Natural killer cell (primary cell): ENCODE data around the gene PLCB4. TPM values are rescaled to one million over a fixed set of nuclear protein-coding genes. Genes with fewer than 3 reads are reported as not detected.

Experiments used
- ATAC-seq, 3 donors: fragments of 150-1000 bp in 2 of 3; fragments of 200-7000 bp in 1 of 3; cut with Tn5 transposase; 1 replicate in 1 of 3; 2 replicates in 2 of 3; pipeline ENCODE4 v1.10.0; 2021; ENCODE audit warnings: mild to moderate bottlenecking in 2 of 3, moderate library complexity in 2 of 3
- DNase-seq, 2 donors: peaks; one replicate each; pipeline versions ENCODE4 v3.0.0 to v3.0.0-alpha.2; 2013 to 2021; ENCODE audit warnings: mixed read lengths in 1 of 2
- H3K27ac ChIP-seq: one replicate; pipeline ENCODE4 v1.5.1; 2013; ENCODE audit warnings: mild to moderate bottlenecking, low read length
- H3K27me3 ChIP-seq: one replicate; pipeline ENCODE4 v1.6.1; 2013; ENCODE audit warnings: low read length; ENCODE audit not compliant: control insufficient read depth, insufficient read depth
- H3K36me3 ChIP-seq: one replicate; pipeline ENCODE4 v1.6.1; 2013; ENCODE audit warnings: low read length; ENCODE audit not compliant: control insufficient read depth, insufficient read depth
- H3K4me1 ChIP-seq: one replicate; pipeline ENCODE4 v1.6.1; 2013; ENCODE audit warnings: low read length; ENCODE audit not compliant: control insufficient read depth, insufficient read depth
- H3K4me3 ChIP-seq: one replicate; pipeline ENCODE4 v1.5.1; 2013; ENCODE audit warnings: low read length
- H3K9me3 ChIP-seq: one replicate; pipeline ENCODE4 v1.6.1; 2013; ENCODE audit warnings: low read length; ENCODE audit not compliant: control insufficient read depth, insufficient read depth
- H3K27ac Mint-ChIP-seq, 2 donors: one replicate each; pipeline ENCODE4 v1.8.0; 2022; ENCODE audit warnings: mild to moderate bottlenecking in 2 of 2, mixed read lengths in 2 of 2, moderate library complexity in 1 of 2
- H3K27me3 Mint-ChIP-seq, 2 donors: one replicate each; pipeline ENCODE4 v1.8.0; 2022; ENCODE audit warnings: low read depth in 2 of 2, mixed read lengths in 2 of 2
- H3K36me3 Mint-ChIP-seq: one replicate; pipeline ENCODE4 v1.8.0; 2022; ENCODE audit warnings: mixed read lengths
- H3K4me1 Mint-ChIP-seq, 2 donors: one replicate each; pipeline ENCODE4 v1.8.0; 2022; ENCODE audit warnings: mixed read lengths in 2 of 2
- H3K4me3 Mint-ChIP-seq: one replicate; pipeline ENCODE4 v1.8.0; 2022; ENCODE audit warnings: mild to moderate bottlenecking, moderate library complexity, mixed read lengths
- H3K9me3 Mint-ChIP-seq, 2 donors: one replicate each; pipeline ENCODE4 v1.8.0; 2022; ENCODE audit warnings: mixed read lengths in 2 of 2
- WGBS: methylation state at CpG from one replicate; pipeline ENCODE4 v1.1.7; 2013; ENCODE audit warnings: missing lambda C conversion rate; ENCODE audit not compliant: insufficient coverage; 5-methylcytosine and 5-hydroxymethylcytosine counted together
- intact Hi-C: fragments of 100-400 bp; cut with micrococcal nuclease; formaldehyde crosslinking; loops from one replicate; pipeline ENCODE4 v1.14.2; 2022
- total RNA-seq, 4 donors: library from RNA; stranded (reverse); fragments of 120-200 nt in 1 of 4; gene quantifications; one replicate each; pipeline versions ENCODE4 v1.2.3 to v1.2.4, GENCODE V29; 2013 to 2022
- TF ChIP-seq, protein P1 (sequence below): fragments of 200-600 bp; IDR thresholded peaks from one replicate; pipeline ENCODE4 v1.8.0; 2022; ENCODE audit warnings: antibody characterized with exemption

PLCB4 gene
- total RNA-seq, 3 donors from 2014 or later (not counting 1 experiment from before 2014, with no cell fraction given) = 0.05 to 0.40 TPM; not detected in 1

GRCh38 chr20:9180481-9181257 is 111.8 kb downstream of the PLCB4 start:
- Histone ChIP-seq H3K4me3 (no peak overlapping the region), H3K4me1 (no peaks in the 10 kb centered on the region), H3K36me3 (no peaks in the 10 kb centered on the region), H3K27me3 (no peaks in the 10 kb centered on the region), H3K9me3 (no peaks in the 10 kb centered on the region), H3K27ac (no peak overlapping the region)
- Mint-ChIP-seq H3K4me1 (no peaks in the 10 kb centered on the region), H3K9me3 (peaks cover 0 to 7% of the 10 kb centered on the region in 2 donors), H3K36me3 (no peaks in the 10 kb centered on the region), H3K27ac (no peak overlapping the region), H3K27me3 (no peaks in the 10 kb centered on the region), H3K4me3 (no peak overlapping the region)
- DNase-seq = no peak
- intact Hi-C loops = no loop called here
- 67% methylated on average over 1 of the region's 1 CpG for WGBS
- TF ChIP-seq, protein P1, sequence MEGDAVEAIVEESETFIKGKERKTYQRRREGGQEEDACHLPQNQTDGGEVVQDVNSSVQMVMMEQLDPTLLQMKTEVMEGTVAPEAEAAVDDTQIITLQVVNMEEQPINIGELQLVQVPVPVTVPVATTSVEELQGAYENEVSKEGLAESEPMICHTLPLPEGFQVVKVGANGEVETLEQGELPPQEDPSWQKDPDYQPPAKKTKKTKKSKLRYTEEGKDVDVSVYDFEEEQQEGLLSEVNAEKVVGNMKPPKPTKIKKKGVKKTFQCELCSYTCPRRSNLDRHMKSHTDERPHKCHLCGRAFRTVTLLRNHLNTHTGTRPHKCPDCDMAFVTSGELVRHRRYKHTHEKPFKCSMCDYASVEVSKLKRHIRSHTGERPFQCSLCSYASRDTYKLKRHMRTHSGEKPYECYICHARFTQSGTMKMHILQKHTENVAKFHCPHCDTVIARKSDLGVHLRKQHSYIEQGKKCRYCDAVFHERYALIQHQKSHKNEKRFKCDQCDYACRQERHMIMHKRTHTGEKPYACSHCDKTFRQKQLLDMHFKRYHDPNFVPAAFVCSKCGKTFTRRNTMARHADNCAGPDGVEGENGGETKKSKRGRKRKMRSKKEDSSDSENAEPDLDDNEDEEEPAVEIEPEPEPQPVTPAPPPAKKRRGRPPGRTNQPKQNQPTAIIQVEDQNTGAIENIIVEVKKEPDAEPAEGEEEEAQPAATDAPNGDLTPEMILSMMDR = no peak
- ATAC-seq = no peak

DNA sequence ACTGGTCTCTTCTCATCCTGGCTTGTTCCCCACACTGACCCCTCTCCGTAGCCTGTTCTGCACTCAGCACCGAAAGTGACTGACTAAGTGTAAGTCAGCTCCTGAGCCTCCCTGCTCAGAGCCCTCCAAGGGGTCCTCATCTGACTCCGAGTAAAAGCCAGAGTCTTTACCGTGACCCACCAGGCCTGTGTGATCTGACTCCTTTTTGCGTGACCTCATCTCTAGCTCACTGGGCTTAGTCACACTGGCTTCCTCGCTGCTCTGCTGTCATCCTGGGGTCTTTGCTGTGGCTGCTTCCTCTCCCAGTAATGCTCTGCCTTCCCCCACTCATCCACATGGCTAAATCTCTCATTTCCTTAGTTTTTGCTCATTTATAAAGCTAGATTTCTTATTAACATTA is 116.6 kb downstream of the PLCB4 start:
- H3K4me1 Mint-ChIP-seq = no peaks in the 10 kb centered on the region

DNA sequence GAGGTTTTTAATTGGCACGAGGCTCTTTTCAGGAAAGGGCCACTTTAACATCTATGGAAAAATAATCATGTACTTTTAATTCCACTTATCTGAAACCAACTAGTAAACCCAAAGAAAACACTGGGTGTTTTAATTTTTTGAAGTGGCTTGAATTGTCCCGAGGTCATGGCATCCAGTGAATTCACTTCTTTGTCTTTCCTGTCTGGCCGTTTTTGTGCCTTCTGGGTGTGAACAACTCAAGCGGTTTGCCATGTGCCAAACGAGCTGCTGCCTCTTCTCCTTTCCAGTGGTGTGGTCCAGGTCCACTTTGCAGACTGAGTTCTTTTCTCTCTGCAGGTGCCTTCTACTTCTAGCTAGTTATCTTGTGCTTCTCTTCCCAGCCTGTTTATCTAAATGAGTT is 117.5 kb downstream of the PLCB4 start:
- Histone ChIP-seq H3K9me3 (no peaks in the 10 kb centered on the region), H3K36me3 (no peaks in the 10 kb centered on the region), H3K27ac (no peak overlapping the region), H3K4me3 (no peak overlapping the region), H3K27me3 (no peaks in the 10 kb centered on the region), H3K4me1 (no peaks in the 10 kb centered on the region)
- ATAC-seq = no peak
- WGBS = 50% methylated on average over 4 of the region's 5 CpGs
- Mint-ChIP-seq H3K4me3 (no peak overlapping the region), H3K4me1 (no peaks in the 10 kb centered on the region), H3K9me3 (peaks cover 3 to 6% of the 10 kb centered on the region in 2 donors), H3K27ac (no peak overlapping the region), H3K27me3 (no peaks in the 10 kb centered on the region), H3K36me3 (no peaks in the 10 kb centered on the region)
- intact Hi-C loops = no loop called here
- TF ChIP-seq, protein P1 = no peak
- DNase-seq = no peak

More for the DNA sequence above, 116.6 kb downstream of the PLCB4 start:
- intact Hi-C loops = no loop called here
- no peaks in the 10 kb centered on the region for H3K9me3 ChIP-seq
- Mint-ChIP-seq H3K27me3 (no peaks in the 10 kb centered on the region), H3K36me3 (no peaks in the 10 kb centered on the region), H3K4me3 (no peak overlapping the region), H3K9me3 (peaks cover 3 to 6% of the 10 kb centered on the region in 2 donors), H3K27ac (no peak overlapping the region)
- H3K27ac ChIP-seq = no peak overlapping the region
- no peaks in the 10 kb centered on the region for H3K36me3 ChIP-seq
- no peaks in the 10 kb centered on the region for H3K4me1 ChIP-seq
- no peaks in the 10 kb centered on the region for H3K27me3 ChIP-seq
- TF ChIP-seq, protein P1 = no peak
- WGBS = 88% methylated on average over 6 of the region's 6 CpGs
- DNase-seq = no peak
- H3K4me3 ChIP-seq = no peak overlapping the region
- peak in 1 of 3 donors; percentile 21 for ATAC-seq

DNA sequence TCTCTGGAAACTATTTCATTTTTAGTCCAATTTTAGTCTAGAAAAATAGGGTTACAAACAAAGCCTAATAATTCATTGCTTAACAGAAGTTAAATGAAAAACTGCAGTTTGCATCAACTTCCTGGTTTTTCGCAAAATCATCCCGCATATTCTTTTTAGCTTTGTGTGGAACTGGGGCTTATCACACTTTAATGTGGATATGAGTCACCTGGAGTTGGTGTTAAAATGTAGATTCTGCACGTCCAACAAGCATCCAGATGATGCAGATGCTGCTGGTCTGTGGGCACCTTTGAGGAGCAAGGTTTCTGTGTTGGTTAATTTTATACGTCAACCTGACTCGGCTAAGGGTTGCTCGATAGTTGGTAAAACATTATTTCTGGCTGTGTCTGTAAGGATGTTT is 126.1 kb downstream of the PLCB4 start:
- no peak overlapping the region for H3K27ac Mint-ChIP-seq
- intact Hi-C loops = no loop called here
- H3K9me3 Mint-ChIP-seq = peaks cover 0 to 3% of the 10 kb centered on the region in 2 donors
- TF ChIP-seq, protein P1 = no peak
- H3K27me3 Mint-ChIP-seq = no peaks in the 10 kb centered on the region
- no peaks in the 10 kb centered on the region for H3K4me1 Mint-ChIP-seq
- H3K36me3 Mint-ChIP-seq = no peaks in the 10 kb centered on the region
- WGBS = 71% methylated on average over 6 of the region's 6 CpGs
- Histone ChIP-seq H3K36me3 (no peaks in the 10 kb centered on the region), H3K9me3 (no peaks in the 10 kb centered on the region), H3K4me3 (no peak overlapping the region), H3K27me3 (no peaks in the 10 kb centered on the region), H3K27ac (no peak overlapping the region), H3K4me1 (no peaks in the 10 kb centered on the region)
- DNase-seq = no peak
- H3K4me3 Mint-ChIP-seq = no peak overlapping the region
- ATAC-seq = no peak
